AG10803 (cell line): ENCODE results near the gene TGFBR2.
A peak's percentile ranks its signal among the peaks of the same experiment; 100 is the strongest.

Experiments
- DNase-seq: peaks from one replicate; pipeline ENCODE4 v3.0.0; 2010; ENCODE audit warnings: low read depth
- H3K4me3 ChIP-seq: 2 replicates; pipeline ENCODE4 v1.5.1; 2011; ENCODE audit warnings: mild to moderate bottlenecking, low read length, control low read depth
- TF ChIP-seq, protein P1 (sequence below): conservative IDR thresholded peaks from 2 replicates; pipeline ENCODE4 v1.5.1; 2011; ENCODE audit warnings: mild to moderate bottlenecking, low read length, control low read depth, inconsistent platforms

Gene TGFBR2

DNA sequence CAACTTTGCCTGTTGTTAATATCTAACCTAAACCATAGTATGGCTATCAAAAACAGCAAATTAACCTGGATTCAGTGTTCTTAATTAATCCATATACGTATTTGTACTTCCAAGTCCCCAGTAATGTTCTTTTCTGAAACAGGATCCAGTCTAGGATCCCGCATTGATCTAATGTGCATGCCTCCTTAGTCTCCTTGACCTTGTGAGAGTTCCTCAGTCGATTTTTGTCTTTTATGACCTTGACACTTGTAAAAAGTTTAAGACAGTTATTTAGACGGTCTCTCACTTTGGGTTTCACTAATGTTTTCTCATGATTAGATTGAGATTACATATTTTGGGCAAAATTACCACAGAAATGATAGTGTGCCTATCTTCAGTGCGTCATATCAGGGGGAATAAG lies 69.4 kb downstream of the TGFBR2 start:
- H3K4me3 ChIP-seq: no peak overlapping the region
- DNase-seq: no peak
- TF ChIP-seq, protein P1, sequence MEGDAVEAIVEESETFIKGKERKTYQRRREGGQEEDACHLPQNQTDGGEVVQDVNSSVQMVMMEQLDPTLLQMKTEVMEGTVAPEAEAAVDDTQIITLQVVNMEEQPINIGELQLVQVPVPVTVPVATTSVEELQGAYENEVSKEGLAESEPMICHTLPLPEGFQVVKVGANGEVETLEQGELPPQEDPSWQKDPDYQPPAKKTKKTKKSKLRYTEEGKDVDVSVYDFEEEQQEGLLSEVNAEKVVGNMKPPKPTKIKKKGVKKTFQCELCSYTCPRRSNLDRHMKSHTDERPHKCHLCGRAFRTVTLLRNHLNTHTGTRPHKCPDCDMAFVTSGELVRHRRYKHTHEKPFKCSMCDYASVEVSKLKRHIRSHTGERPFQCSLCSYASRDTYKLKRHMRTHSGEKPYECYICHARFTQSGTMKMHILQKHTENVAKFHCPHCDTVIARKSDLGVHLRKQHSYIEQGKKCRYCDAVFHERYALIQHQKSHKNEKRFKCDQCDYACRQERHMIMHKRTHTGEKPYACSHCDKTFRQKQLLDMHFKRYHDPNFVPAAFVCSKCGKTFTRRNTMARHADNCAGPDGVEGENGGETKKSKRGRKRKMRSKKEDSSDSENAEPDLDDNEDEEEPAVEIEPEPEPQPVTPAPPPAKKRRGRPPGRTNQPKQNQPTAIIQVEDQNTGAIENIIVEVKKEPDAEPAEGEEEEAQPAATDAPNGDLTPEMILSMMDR: no peak

DNA sequence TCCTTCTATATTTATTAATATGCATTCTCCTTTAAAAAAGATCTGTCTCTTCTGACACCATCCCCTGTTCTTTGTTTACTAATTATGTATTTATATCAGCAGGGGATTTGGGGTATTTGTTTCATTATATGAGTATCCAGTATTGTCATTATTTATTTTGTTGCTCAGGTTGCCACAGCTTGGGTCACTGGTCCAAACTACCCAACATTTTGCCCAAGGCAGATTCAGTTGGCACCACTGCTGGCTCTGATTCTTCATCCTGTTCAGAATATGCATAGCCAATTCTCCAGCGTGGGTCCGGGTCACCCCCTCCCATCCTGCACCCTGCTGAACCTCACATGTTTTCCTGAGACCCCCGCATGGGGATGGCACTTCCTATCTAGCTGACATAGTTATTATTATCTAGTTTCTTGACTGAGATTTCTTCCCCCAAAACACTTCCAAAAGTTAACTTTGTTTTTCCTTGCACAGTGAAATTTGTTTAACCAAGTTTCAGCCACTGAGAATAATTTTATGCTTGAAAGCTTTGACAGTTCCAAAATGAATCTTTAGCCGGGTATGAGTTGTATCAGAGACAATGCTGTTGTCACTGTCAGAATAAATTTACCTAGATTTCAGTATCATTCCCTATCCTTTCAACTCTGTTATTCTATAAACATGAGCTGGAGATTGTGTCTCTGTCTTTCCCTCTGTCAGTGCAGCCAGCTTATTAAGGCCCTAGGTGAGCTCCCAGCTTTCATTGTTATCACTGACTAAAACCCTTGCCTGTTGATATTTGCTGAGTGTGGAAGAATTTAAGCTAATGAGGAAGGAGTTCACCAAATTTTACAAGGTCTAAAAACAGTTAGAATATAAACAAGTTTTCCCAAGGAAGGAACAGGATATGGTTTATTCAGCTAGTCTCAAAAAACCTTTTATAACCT lies 70.3 kb downstream of the TGFBR2 start:
- H3K4me3 ChIP-seq: no peak overlapping the region
- DNase-seq: no peak
- TF ChIP-seq, protein P1: no peak

DNA sequence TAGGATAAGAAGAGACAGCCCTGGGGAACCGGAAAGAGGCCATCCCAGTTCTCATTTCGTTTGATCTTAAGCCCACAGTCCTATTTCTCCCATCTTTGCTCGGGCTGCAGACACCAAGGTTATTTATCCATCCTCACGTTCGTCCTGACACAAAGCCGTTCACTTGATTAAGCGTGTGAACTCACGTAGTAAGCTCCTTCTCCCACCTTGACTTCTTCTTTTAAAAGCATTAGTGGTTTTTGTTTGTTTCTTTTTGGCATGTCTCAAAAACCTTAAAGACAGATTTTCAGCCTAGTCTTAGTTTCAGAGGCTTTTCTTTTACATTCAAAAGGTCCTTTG lies 70.9 kb downstream of the TGFBR2 start:
- TF ChIP-seq, protein P1: no peak
- no peak overlapping the region for H3K4me3 ChIP-seq
- DNase-seq: no peak

DNA sequence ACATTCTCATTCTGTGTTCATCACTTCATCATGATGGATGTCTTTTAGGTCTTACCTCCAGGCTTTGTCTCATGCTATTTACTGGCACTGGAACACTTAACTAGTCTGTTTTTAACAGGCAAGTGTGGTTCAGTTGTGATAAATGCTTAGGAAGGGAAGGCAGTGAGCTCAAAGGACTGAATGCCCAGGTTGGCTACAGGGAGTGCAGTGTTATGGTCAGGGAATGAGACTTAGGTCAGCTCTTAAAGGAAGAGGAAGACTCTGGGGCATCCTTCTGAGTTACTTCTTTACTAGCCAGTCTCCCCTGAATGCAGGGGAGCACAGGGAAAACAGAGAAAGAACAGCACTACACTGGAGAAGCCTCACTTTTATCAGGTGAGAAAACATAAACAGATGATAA lies 72.6 kb downstream of the TGFBR2 start:
- TF ChIP-seq, protein P1: no peak
- no peak overlapping the region for H3K4me3 ChIP-seq
- no peak for DNase-seq

DNA sequence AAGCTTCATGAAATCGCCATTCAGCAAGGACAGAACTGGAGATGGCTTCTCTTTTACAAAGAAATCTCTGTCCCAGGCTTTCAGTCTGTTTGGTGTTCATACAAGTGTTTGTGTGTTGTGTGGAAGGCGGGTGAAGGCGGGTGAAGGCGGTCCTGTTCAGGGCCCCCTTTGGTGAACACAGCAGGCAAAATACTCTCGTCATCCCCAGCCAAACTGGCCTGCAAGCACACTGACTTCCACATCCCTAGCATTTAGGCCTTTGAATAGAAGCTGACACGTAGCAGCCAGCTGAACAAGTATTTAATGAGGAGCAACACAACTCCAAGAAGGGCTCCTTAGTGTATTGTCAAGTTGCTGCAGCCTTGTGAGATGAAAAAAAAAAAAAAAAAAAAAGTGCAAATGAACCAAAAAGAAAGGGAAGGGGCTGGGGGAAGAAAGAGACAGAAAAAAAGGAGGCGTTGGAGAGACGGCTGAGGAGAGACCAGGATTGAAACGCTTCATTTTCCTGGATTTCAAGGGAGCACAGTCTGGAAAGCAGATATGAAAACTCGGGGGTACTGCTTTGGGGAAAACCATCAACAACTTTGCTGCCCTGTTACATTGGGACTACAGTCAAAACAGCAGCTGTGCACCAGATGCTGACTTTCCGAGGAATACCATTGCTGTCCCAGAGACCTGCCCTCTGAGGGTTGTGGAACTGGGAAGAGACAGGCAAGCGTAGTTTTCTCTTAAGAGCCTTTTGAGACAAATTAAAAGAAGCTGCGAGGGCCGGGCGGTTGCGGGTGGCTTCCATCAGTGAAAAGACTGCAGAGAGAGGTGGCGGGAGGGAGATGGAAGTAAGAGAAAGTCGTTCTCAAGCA lies 74.6 kb downstream of the TGFBR2 start:
- peak overlapping the region; percentile 16 for H3K4me3 ChIP-seq
- DNase-seq: peak; percentile 91
- TF ChIP-seq, protein P1: no peak

DNA sequence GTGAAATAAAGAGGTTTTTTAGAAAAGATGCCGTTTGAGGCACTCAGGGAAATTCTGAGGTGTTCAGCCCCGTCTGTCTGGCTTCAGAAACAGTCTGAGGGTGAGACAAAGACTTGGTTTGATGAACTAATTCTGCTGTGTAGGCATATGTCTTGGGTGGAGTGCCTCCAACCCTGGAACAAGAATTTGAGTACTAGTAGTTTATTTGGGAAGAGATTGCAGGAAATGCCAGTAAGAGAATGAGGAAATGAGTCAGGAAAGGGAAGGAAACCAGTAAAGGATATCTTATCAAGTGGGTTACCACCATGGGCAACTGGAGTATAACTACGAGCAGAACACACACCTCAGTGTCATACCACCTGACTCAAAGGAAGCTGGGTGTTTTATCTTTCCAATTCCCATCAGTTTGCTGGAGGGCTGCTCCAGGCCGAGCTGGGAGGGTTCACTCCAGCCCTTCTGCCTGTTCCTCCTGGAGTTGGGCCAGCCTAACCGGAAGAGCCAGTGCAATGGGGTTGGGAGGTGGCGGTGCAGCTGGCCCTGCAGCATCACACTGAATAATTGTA lies 75.3 kb downstream of the TGFBR2 start:
- peak overlapping the region; percentile 16 for H3K4me3 ChIP-seq
- DNase-seq: peak; percentile 46

More for the DNA sequence above, 75.3 kb downstream of the TGFBR2 start:
- TF ChIP-seq, protein P1: no peak
